Kasumi-1 (cell line): Measurements from ENCODE around the gene ARVCF.

Experiments
- DNase-seq, 2 experiments: peaks; one replicate each; lab custom pipeline; 2025; lab: John Stamatoyannopoulos, UW

Gene ARVCF

DNA sequence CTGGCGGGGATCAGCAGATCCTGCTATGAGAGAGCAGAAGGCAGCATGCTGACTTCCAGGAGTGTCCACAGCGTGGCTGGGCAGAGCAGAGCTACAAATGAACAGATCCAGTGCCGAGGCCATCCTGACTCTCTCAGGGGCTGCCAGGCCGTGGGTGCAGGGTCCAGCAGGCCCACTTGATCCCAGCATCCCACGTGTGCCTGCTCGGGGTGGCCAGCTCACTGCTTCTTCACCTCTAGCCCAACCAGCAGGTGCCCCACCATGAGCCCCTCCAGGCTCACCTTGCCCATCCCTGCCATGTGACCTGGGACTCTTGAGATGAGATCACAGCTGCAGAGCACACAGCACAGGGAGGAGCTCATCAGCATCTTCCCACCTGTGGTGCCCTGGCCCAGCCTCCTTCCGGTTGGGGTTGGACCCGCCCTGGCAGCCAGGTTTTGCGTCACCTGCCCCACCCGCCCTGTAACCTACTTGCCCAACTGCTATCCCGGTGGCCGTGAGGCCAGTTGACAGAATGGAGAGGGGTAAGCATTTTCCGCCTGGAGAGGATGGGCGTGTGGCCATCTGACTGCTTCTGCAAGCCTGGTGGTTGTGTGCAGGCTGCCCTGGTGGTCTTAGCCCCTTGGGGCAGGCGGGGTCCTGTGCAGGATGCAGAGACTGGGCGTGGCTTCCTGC, 15.2 kb upstream of the ARVCF start:
- DNase-seq, result no peak

DNA sequence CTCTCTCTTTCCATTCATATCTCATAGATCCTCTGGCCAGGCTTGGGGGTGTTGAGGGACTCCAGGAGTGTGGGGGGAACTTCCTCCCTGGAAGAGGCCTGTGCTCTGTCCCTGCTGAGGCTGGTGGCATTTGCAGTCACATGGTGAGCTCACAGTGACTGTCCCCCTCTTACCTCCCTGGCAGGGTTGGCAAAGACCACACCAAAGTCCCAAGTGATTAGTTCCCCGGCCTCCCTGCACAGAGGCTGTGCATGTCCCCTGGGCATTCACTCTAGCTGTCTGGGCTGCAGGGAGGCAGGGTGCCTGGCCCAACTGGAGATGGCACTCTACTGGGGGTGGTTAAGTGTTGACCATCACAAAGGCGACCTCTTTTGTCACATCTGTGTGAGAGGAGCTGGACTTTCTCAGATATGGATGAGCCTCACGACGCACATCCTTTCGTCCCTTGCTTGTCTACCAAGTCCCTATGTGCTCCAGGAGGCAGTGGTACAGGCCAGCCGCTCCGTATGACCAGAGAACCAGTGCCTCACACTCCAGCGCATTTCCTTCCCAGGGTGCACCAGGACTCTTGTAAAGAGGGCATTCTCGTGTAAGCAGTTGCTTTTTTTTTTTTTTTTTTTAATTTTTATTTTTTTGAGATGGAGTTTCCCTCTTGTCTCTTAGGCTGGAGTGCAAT, 13.1 kb upstream of the ARVCF start:
- DNase-seq, result no peak

DNA sequence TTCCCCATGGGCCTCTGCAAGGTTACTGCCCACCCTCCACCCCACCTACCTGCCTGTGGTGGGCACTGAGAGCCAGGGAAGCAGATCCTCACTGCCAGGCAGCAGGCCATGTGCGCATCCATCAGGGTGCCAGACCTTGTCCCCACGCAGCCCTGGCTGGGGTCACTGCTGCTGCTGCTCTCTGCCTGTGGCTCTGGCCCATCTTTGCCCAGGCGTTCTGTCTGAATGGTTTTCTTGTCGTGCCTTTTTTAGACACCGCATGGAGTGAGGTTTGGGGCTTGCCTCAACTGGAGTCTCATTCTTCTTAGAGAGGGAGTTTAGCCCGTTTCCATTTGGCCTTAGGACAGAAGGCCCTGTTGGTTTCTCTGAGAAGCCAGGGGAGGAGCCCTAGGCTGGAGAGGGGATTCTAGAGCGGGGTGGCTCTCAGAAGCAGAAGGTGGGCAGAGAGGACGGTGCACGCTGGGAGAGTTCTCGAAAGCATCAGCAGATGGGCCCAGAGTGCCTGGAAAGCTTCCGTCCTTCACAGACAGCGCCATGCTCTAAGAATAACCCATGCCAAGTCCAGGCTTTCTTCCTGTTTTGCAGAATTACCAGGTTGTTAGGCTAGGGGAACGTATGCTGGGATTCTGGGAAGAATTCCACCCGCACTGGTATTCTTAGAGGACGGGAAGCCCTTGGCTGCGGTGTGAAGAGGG, 12.4 kb upstream of the ARVCF start:
- DNase-seq, result no peak

DNA sequence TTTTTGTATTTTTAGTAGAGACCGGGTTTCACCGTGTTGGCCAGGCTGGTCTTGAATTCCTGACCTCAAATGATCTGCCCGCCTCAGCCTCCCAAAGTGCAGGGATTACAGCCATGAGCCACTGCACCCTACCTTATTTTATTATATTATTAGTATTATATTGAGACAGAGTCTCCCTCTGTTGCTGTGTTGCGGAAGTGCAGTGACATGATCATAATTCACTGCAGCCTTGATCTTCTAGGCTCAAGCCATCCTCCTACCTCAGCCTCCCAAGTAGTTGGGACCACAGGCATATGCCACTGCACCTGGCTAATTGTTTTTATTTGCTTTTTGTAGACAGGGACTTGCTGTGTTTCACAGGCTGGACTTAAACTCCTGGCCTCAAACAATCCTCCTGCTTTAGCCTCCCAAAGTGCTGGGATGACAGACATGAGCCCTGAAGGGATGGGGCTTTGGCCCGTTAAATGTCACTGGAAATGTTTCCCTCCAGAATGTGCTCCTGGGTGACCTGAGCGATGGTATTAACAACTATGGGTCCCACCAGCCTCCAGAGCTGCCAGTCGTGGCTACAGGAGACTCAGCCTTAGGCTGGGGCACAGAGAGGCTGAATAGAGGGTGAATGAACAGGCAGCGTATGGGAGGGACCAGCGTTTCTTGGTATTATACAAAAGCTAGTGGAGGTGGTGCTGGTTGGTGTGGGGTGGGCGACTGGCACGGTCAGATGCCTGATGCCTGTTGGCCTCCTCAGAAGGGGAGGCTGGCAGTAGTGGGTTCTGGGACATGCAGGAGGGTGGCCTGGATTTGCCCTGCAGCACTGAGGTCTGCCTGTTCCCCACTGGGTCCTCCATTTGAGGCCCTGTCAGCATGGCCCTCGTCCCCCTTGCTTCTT, 11.6 kb upstream of the ARVCF start:
- peak; percentile 17 to 45 for DNase-seq

DNA sequence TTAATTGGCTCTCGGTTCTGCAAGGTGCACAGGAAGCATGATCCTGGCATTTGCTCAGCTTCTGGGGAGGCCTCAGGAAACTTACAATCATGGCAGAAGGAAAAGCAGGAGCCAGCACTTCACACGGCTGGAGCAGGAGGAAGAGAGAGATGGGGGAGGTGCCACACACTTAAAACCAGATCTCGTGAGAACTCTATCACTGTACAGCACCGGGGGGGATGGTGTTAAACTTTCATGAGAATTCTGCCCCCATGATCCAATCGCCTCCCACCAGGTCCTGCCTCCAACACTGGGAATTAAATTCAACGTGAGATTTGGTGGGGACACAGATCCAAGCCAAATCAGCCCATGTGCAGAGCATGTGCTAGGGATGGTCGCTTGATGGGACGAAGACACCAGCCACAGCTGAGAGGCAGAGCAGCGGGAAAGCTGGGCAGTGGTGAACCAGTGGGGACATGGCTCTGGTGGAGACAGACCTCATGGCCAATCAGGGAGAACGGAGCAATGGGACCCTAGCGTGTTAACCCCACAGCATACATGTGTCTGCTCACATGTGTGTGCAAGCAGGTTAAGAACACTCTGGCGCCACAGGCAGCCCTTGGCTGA, 10.5 kb upstream of the ARVCF start:
- DNase-seq, result no peak

DNA sequence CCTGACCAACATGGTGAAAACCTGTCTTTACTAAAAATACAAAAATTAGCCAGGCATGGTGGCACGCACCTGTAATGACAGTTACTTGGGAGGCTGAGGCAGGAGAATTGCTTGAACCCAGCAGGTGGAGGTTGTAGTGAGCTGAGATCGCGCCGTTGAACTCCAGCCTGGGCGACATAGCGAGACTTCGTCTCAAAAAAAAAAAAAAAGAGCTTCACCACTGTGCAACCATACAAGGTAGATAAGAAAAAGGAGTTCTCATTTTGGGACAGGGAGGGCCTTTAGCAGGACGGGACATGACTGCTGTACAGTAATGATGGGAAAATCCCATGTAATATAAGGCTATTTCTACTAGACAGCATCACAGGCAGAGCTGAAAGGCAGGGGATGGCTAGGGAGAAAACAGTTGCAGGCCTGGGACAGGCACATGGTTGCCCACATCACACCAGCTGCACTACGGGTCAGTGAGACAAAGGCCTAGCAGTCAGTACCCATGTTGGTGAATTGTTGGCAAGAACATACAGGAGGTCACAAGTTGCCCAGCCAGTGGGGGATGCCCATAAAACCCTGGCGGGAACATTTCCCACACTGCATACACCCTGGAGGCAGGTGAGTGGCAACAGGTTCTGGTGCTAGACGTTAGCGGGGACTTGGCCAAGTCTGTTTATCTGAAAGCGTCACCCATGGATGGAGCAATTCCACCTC, 9.7 kb upstream of the ARVCF start:
- DNase-seq, result no peak

DNA sequence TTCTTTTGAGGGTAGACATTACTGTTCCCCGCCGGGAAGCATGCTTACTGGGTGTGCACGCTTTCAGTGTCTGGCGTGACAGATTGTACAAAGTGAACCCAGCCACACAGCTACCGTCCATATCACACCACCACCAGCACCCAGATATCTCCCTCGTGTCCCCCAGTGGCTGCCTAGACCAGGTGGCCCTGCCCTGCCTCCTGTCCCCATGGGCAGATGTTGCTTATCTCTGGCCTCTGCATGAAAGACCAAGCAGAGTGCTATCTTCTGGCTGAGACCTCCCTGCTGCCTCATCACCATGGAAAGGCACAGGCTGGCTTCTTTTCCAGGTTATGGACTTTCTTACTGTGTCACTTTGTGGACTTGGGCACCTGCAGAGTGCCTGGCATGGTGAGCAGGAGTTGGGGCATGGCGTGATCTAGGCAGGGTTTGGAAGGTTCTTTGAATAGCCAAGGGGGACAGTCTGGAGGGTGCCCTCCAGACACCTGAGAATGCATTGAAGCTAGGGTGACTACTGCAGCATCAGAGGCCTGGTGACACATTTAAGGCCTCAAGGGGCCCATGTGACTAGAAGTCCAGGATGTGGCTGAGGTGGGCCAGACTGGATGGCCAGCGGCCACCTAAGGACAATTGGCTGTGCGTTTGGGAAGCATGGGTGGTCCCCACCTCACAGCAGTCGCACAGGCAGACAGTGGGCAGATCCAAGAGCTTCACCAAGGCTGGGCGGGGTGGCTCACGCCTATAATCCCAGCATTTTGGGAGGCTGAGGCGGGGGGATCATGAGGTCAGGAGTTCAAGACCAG, 9.0 kb upstream of the ARVCF start:
- DNase-seq, result no peak

DNA sequence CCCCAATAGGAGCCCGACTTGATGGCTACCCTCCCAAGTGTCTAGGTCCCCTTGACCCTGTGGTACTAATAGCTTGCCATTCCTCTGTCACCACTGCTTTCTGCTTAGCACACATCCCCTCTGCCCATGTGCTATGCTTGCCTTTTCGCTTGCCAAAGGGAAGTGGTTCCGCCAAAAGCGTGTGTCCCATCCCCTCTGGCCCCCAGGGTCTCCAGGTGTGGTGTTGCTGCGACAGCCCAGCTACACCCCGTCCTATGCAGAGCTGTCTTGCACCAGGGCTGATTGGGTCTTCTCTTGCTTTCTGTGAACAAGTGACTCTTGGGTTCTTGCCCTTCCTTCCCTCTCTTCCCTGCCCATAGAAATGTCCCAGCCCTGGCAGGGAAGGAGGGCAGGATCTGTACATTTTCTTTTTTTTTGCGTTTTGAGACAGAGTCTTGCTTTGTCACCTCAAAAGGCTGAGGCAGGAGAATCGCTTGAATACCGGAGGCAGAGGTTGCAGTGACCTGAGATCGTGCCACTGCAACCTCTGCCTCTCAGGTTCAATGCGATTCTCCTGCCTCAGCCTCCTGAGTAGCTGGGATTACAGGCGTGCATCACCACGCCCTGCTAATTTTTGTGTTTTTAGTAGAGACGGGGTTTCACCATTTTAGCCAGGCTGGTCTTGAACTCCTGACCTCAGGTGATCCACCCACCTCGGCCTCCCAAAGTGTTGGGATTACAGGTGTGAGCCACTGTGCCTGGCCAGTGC, 8.2 kb upstream of the ARVCF start:
- no peak for DNase-seq

DNA sequence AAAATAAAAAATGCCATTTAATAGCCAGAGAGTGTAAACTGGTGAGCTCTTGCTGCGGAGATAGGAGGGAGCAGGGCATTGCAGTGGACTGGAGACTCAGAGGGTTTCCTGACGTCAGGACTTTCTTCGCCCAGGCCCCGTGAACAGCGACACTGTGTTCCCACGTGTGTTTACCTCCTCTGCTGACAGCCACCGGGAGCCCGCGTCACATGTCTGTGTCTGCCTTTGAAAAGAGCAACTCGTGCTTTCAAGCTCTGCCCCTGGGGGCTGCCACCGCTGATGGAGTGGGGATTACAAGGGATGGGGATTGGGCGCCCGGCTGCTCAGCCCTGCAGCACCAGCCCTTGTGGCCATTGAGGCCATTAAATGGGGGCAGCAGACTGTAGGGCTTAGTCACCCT, 7.6 kb upstream of the ARVCF start:
- DNase-seq, result no peak

DNA sequence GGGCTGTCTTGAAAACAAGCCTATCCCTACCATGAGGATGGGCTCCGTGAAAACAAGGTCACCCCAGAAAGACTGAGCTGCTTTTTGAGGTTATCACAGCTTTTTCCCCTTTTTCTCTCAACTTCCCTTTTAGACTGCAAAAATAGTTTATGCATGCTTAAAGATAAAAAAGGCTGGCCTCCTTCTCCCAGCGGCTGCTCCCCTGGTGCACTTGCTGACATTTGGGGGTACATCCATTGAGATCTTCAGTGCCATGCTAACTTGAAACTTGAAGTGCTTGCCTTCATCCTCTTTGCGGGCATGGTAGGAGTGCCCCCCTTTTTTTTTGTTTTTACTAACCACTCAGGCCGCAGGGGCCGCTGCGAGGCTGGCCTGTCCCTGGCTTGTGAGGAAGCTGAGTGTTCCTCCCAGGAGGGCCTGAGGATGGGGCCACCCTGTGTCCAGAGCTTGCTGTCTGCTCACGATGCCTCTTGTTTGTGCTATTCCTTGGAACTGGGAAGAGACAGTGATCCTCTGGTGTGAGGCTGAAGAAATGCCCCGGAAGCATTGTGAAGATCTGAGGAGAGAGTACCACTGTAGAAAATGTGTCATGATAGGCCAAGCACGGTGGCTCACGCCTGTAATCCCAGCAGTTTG, 6.5 kb upstream of the ARVCF start:
- DNase-seq, result peak; percentile 45 to 56

DNA sequence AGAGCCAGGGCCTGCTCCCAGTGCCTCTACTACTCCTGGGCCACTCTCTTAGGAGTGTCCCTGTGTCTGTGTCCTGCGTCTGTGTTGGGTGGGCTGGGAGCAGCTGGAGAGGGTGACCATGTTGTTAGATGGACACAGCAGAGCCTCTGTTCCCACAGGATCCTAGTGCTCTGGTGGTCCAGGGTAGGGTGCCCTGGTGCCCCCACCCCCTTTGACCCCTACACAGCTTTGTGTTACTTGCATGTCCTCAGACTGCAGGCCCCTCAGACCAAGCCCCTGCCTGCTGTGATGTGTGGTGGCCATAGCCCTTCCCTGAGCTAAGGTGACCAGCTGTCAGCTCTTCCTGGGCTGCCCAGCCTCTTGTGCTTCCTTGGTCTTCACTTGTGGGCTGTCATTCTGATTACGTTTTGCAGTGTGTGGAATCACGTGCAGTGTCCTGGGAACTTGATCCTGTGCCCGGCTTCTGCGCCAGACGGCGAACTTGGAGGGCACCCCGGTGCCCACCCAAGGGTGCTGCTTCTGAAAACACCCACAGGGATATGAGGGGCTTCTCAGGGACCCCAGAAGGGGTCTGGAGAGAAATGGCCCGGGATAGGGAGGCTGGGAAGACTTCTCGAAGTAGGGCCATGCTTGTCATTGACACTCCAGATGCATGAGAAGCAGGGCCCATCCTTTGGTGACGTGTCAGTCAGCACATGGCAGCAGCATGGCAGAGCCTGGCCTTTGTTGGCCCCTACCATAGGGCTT, 5.8 kb upstream of the ARVCF start:
- DNase-seq, result no peak

DNA sequence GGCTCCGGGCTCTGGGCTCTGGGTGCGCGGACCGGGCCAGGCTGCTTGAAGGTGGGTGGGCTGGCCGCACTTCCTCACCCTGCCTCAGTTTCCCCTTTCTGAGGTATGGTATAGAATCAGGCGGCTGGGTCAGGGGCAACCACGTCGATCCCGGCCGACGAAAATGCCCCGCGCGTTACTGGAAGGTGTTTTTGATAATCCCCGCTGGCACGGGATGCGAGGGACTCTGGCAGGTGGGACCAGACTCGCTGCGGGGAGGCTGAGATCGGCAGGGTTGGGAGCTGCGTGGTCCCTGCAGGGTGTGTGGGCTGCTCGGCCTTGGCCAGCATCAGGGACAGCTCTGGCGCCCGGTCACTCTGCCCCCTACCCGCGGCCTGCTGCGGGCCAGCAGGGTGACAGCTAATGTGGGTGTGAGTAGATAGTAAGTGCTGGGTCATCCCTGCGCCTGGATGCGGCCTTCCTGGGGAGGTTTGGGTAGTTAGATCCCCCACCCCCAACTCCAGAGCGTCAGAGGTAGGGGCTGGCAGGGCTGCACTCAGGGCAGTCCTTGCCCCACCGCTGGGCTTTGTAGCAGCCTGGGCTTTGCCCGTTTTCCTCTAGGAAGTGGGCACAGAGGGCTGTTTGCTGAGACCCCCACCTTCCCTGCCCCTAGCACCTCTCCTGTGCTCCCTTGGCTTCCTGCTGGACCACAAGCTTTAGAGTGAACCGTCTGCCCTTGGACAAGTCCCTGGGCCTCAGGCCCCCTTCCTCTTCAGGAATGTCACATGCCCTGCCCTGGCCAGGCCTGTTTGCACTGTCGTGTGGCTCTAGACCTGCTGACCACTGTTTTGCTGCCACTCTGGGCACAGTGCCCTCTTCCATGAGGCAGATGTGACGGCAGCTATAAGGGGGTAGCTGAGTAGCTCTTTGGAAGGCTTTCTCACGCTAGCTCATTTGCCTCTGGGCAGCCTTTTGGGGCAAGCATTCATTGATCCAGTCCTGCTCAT, 4.9 kb upstream of the ARVCF start:
- DNase-seq, result no peak

DNA sequence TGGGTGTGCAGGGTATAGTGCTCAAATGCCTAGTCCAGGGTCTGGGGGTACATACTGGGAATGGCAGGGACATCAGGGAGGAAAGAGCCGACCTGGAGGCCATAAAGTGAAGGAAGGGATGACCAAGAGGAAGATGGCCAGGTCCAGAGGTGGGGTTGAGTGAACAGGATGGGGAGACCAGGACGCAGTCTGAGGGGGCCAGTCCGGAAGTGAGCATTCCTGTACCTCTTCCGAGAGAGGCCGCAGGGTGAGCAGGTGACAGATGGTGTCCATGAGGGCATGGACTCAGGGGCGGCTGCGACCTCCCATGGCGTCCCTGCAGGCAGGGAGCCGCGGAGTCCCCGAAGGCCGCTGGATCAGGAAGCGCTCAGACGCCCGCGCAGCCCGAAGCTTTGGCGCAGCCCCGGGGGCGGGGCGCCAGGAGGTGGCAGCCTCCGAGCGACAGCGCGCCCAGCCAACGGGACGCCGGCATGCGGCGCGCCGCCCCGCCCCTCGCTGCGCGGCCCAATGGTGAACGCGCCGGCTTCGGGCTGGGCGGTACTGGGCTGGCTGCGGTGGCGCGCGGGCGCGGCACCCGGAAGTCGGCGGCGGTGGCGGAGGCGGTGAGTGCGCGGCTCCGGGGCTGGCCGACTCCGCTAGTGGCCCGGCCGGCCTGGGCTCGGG, 4.0 kb upstream of the ARVCF start, which contains the start of gene TANGO2:
Gene TANGO2 (plus strand): TSS at position 578 of the 663 bp plus-strand sequence. CDS start 15,689 bp downstream, outside the sequence.
- peak; percentile 81 for DNase-seq

DNA sequence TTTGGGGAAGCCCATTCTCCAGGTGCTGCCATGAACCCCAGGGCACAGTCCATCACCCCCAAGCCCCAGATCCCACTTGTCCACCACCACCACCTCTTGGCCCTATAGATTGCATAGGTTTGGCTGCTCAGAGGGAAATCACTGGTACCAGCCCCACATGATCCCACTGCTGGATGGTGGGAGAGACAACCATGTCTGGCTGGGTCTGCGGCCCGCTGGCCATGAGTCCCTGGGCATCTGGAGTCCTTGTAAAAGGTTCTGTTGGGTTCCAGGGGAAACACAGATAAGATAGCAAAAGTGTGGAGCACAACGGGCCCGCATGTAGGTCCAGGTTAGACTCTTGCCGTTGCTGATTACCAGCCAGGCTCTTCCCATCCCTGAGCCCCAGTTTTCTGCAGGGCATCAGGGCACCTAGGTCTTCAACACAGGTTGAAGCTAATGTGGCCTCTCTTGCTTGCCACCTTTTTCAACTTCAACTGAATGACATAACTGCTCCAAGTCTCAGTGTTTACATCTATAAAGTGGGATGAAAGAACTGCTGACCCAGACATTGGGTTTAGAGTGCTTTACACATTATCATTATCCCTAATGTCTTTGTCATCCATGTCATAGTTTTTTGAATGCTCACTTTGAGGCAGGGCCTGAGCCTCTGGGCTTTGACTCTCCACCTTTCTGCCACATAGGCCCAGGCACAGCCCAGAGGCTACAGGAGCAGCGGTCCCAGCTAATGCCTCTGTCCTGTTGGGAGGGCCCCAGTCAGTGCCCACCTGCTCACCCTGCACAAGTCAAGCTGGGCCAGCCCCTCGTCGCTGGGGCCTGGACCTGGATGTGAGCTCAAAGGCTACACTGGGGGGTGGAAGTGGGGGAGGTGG, 3.3 kb upstream of the ARVCF start:
- no peak for DNase-seq

DNA sequence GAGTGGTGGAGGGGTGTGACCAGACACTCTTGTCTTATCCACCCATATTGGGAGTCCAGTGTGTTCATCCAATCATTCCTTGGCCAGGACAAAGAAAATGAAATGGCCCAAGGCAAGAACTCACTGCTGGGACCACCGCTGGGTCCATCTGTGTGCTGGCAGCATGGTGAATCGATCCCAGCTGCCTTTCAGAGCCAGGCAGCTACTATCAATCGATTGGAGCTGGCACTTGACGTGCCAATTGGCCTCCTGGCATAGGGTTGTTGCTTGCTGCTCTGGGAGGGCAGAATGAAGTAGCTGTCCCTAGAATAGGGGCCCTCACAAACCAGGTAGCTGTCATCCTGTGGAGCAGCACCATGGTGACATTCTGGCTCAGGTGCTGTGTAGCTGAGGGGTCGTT, 1.4 kb upstream of the ARVCF start:
- no peak for DNase-seq

DNA sequence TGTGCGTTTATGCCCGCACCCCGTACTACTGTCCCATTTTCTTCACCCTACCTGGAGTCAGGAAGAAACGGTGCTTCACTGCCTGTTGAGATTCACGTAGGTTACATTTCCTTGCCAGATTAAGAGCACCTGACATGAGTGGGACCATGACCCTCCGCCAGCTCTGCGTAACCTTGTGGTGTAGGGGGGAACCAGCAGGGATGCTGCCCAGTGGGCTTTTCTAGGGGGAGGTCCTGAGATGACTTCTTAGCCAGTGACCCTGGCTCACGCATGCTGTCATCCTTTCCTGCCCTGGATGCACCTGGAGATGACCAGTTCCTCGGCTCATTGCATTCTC, 967 bp upstream of the ARVCF start:
- DNase-seq, result no peak
